ENCODE data around the gene CREB5.

CREB5 gene

GRCh38 chr7:28854750-28855074, 442.4 kb downstream of the CREB5 start:
- no peak for DNase-seq (ENCODE audit: low spot score)

GRCh38 chr7:28855538-28856217, 443.4 kb downstream of the CREB5 start:
- DNase-seq (ENCODE audit: low spot score): no peak

- no peak for DNase-seq (ENCODE audit: low spot score)
Measured at GRCh38 chr7:28856656-28857055, 444.3 kb downstream of the CREB5 start.

- DNase-seq (ENCODE audit: low spot score): no peak
Measured at GRCh38 chr7:28858206-28858605, 445.9 kb downstream of the CREB5 start.

GRCh38 chr7:28858895-28859294, 446.6 kb downstream of the CREB5 start:
- no peak for DNase-seq (ENCODE audit: low spot score)

GRCh38 chr7:28861825-28862224, 449.5 kb downstream of the CREB5 start:
- DNase-seq (ENCODE audit: low spot score): no peak

GRCh38 chr7:28862595-28863272, 450.4 kb downstream of the CREB5 start:
- DNase-seq (ENCODE audit: low spot score): no peak

- no peak for DNase-seq (ENCODE audit: low spot score)
Measured at GRCh38 chr7:28865601-28866144, 453.4 kb downstream of the CREB5 start.

- no peak for DNase-seq (ENCODE audit: low spot score)
Measured at GRCh38 chr7:28868712-28869111, 456.4 kb downstream of the CREB5 start.

GRCh38 chr7:28871077-28871476, 458.8 kb downstream of the CREB5 start:
- DNase-seq (ENCODE audit: low spot score): no peak

GRCh38 chr7:28871631-28872030, 459.3 kb downstream of the CREB5 start:
- no peak for DNase-seq (ENCODE audit: low spot score)

- DNase-seq (ENCODE audit: low spot score): no peak
Measured at GRCh38 chr7:28872226-28872625, 459.9 kb downstream of the CREB5 start.

- DNase-seq (ENCODE audit: low spot score): no peak
Measured at GRCh38 chr7:28873365-28873764, 461.0 kb downstream of the CREB5 start.

GRCh38 chr7:28874001-28874400, 461.7 kb downstream of the CREB5 start:
- no peak for DNase-seq (ENCODE audit: low spot score)

All from CD4-positive, alpha-beta T cell treated with Interleukin-6 at 100 ng/mL for 8 hours (primary cell).